ENCODE measurements around the gene TLDC2.

GRCh38 chr20:36861875-36862801, 13.8 kb upstream of the TLDC2 start:
- TF ChIP-seq POLR2A (IDR thresholded peaks at IDR 0.05) (no peak), CTCF (IDR thresholded peaks at IDR 0.05) (no peak)

Measured in testis (tissue), 2 donors.